GM12873 (cell line): ENCODE data around the gene SLC9A2.

ENCODE experiments used
- TF ChIP-seq, protein P1 (sequence below): IDR thresholded peaks from 2 replicates; pipeline ENCODE4 v1.5.1; 2012; ENCODE audit warnings: low read depth, mild to moderate bottlenecking, moderate library complexity, low read length, control low read depth; ENCODE audit not compliant: insufficient read depth; ENCODE audit errors: missing control alignments

The SLC9A2 gene

DNA sequence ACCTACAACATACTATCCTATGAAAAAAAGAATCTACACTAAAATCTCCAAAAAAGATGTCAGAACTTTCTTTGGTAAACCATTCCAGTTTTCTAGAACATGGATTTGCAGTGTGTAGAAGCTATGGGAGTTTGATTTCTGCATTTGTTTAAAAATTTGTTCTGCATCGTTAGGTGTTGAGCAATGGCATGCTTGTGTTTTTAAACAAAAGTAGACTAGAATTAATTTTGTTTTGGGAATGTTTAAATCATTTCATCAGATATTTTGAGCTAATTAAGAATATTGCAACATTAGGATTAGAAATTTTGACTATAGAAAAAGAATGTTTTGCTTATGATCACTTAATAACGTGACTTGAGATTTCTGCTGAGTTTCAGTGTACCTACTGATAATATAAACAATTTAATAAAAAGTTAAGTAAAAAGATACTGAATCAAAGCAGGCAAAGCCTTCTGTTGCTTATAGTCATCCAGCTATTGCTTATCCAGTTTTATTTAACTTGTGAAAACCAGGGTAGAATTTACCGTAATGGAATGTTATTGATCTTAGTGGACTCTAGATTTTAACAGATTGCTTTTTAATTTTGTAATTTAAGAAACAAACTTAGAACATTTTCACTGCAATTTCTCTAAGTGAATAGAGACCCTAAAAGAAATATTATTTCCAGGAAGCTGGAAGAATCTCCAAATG, 135.2 kb downstream of the SLC9A2 start:
- TF ChIP-seq, protein P1, sequence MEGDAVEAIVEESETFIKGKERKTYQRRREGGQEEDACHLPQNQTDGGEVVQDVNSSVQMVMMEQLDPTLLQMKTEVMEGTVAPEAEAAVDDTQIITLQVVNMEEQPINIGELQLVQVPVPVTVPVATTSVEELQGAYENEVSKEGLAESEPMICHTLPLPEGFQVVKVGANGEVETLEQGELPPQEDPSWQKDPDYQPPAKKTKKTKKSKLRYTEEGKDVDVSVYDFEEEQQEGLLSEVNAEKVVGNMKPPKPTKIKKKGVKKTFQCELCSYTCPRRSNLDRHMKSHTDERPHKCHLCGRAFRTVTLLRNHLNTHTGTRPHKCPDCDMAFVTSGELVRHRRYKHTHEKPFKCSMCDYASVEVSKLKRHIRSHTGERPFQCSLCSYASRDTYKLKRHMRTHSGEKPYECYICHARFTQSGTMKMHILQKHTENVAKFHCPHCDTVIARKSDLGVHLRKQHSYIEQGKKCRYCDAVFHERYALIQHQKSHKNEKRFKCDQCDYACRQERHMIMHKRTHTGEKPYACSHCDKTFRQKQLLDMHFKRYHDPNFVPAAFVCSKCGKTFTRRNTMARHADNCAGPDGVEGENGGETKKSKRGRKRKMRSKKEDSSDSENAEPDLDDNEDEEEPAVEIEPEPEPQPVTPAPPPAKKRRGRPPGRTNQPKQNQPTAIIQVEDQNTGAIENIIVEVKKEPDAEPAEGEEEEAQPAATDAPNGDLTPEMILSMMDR, result no peak

DNA sequence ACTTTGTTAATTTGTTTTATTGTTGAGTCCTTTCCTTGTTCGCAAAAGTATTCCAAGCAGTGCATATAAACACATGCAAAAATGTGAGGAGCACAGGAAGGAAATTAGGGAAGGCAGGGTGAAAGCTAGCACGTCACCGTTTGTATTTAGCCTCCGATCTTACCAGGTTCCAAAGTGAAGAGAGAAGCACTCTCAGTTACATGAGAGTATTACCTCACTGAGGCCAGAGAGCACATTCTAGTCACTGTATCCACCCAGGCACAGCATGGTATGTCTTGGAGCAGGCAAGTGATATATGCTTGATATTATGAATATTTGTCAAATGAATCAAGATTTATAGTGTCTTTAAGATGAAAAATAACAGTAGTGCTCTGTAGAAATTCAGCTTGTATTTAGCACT, 135.9 kb downstream of the SLC9A2 start:
- TF ChIP-seq, protein P1, result no peak

DNA sequence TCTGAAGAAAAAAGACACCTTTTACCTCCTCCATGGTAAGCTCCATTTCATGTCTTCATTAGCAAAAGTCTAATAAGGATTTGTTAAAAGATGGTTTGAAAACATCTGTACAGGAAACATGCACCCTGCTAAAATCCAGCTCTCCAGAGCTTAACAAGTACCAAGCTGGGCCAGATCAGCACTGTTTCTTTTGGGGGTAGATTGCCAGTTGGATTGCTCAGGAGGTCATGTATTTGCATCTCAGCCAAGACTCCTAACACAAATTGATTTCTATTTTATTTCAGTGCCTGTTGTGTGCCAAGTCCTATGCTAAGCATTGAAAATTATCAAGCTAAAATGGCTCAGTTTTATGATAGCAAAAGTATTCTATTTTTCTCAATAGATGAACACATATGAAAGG, 139.1 kb downstream of the SLC9A2 start:
- TF ChIP-seq, protein P1, result no peak
